ENCODE data around the gene VWA7. TPM values are rescaled to one million over a fixed set of nuclear protein-coding genes. Genes with fewer than 3 reads are reported as not detected.

VWA7 gene
- total RNA-seq, 1 experiment from 2014 or later, result 2.5 TPM

GRCh38 chr6:31795616-31796298 lies 18.6 kb upstream of the VWA7 start, which contains the start of gene VARS1:
TSS of gene VARS1 (minus strand) at chr6:31795752. CDS start at chr6:31795217, 535 bp downstream.
- peak within 1 kb of the TSS; percentile 98 for H3K4me3 Mint-ChIP-seq
- H2BK120ac ChIP-seq (ENCODE audit: low read depth, low read length, poor library complexity, severe bottlenecking), result no peak within 1 kb of the TSS
- H4K5ac ChIP-seq (ENCODE audit: insufficient read length, low read depth, low read length), result no peak within 1 kb of the TSS
- H3K4me2 ChIP-seq (ENCODE audit: insufficient read depth, insufficient read length, low read length), result peak within 1 kb of the TSS; percentile 77
- H3K4me1 Mint-ChIP-seq, result peaks cover 10% of the 10 kb centered on the region in 2 experiments
- H2AFZ ChIP-seq (ENCODE audit: low read length), result no peak within 1 kb of the TSS
- H2BK12ac ChIP-seq (ENCODE audit: insufficient read length, low read depth, low read length), result no peak within 1 kb of the TSS
- H3K79me1 ChIP-seq (ENCODE audit: insufficient read depth, low read depth, low read length, poor library complexity, severe bottlenecking), result no peaks in the 10 kb centered on the region
- peak within 1 kb of the TSS; percentile 72 for H3K9ac ChIP-seq (ENCODE audit: extremely low read depth, insufficient read length, low read length)
- no peak within 1 kb of the TSS for H3T11ph ChIP-seq (ENCODE audit: low read length)
- no CpG with 5 or more reads among the region's 75 CpGs for WGBS (ENCODE audit: extremely low coverage, insufficient read length, low lambda C conversion rate)
- no peak within 1 kb of the TSS for H2BK20ac ChIP-seq (ENCODE audit: low read depth, low read length, poor library complexity, severe bottlenecking)
- H3K4me1 ChIP-seq (ENCODE audit: insufficient read depth, low read length), result no peaks in the 10 kb centered on the region
- no peak within 1 kb of the TSS for H2AK5ac ChIP-seq (ENCODE audit: insufficient read length, low read length)
- peak; percentile 95 for DNase-seq
- peaks cover 10 to 52% (median 42%) of the 10 kb centered on the region in 3 experiments for H3K36me3 Mint-ChIP-seq (ENCODE audit: insufficient read depth in 1 of 3, low read depth in 3 of 3)
- H2BK15ac ChIP-seq (ENCODE audit: low read depth, low read length), result no peak within 1 kb of the TSS
- H3K9me3 Mint-ChIP-seq, result no peaks in the 10 kb centered on the region
- H2BK5ac ChIP-seq (ENCODE audit: insufficient read length, low read length), result no peak within 1 kb of the TSS
- peak; percentile 83 for TF ChIP-seq CTCF (conservative IDR thresholded peaks at IDR 0.05)
- H4K91ac ChIP-seq (ENCODE audit: insufficient read length, low read depth, low read length), result no peak within 1 kb of the TSS
- H3K27ac Mint-ChIP-seq, result peak within 1 kb of the TSS; percentile 97 to 98 (median 98)
- H3K79me2 ChIP-seq (ENCODE audit: insufficient read depth, low read length), result peaks cover 2% of the 10 kb centered on the region; the same call in 1 of the 2 replicates
- H3K9me3 ChIP-seq (ENCODE audit: control insufficient read depth, low read depth, low read length), result no peaks in the 10 kb centered on the region
- H3K27me3 ChIP-seq (ENCODE audit: insufficient read depth, low read length), result no peaks in the 10 kb centered on the region
- peak within 1 kb of the TSS; percentile 68 for H3K18ac ChIP-seq (ENCODE audit: insufficient read length, low read depth, low read length)
- H3K14ac ChIP-seq (ENCODE audit: insufficient read depth, low read length), result peak within 1 kb of the TSS; percentile 93
- H4K20me1 ChIP-seq (ENCODE audit: control insufficient read depth, insufficient read depth, insufficient read length), result no peaks in the 10 kb centered on the region
- H3K27me3 Mint-ChIP-seq (ENCODE audit: low read depth), result no peaks in the 10 kb centered on the region
- peaks cover 3% of the 10 kb centered on the region for H3K23me2 ChIP-seq (ENCODE audit: insufficient read length, low read depth, low read length, poor library complexity, severe bottlenecking)
- no peak within 1 kb of the TSS for H3K56ac ChIP-seq (ENCODE audit: insufficient read length, low read depth, low read length)
- H3K4ac ChIP-seq (ENCODE audit: low read depth, low read length), result no peak within 1 kb of the TSS
- no peak within 1 kb of the TSS for H3K23ac ChIP-seq (ENCODE audit: insufficient read length, low read depth, low read length)
- H4K8ac ChIP-seq (replicated peaks; ENCODE audit: insufficient read length, low read depth, low read length), result no peak within 1 kb of the TSS
- no peak within 1 kb of the TSS for H3K27ac ChIP-seq (ENCODE audit: insufficient read length, low read depth, low read length)

Data from H9 (cell line).